CD14-positive monocyte (primary cell): ENCODE results near the gene SUCLG1. TPM values are rescaled to one million over a fixed set of nuclear protein-coding genes. Genes with fewer than 3 reads are reported as not detected.

Experiments used
- DNase-seq, 3 donors: peaks; one replicate each; pipeline ENCODE4 v3.0.0-alpha.2; 2011 to 2022
- H2AFZ ChIP-seq: 2 replicates; pipeline ENCODE4 v1.6.0; 2012; ENCODE audit warnings: mild to moderate bottlenecking, low read depth, low read length, inconsistent platforms; ENCODE audit not compliant: insufficient read depth, poor library complexity, severe bottlenecking
- H3K27ac ChIP-seq, 2 donors: 1 replicate in 1 of 2; 2 replicates in 1 of 2; pipeline ENCODE4 v1.5.1; 2012 to 2013; ENCODE audit warnings: low read length in 2 of 2, control low read depth in 1 of 2, inconsistent platforms in 1 of 2, low read depth in 1 of 2, mild to moderate bottlenecking in 1 of 2
- H3K27me3 ChIP-seq, 2 donors: one replicate each; pipeline versions ENCODE4 v1.6.0 to v1.6.1; 2011 to 2013; ENCODE audit warnings: low read length in 2 of 2; ENCODE audit not compliant: control insufficient read depth in 2 of 2, insufficient read depth in 2 of 2
- H3K36me3 ChIP-seq, 2 donors: replicated peaks in 1 of 2; 1 replicate in 1 of 2; 2 replicates in 1 of 2; pipeline versions ENCODE4 v1.5.1 to v1.6.1; 2012 to 2013; ENCODE audit warnings: low read length in 2 of 2, control low read depth in 1 of 2, inconsistent platforms in 1 of 2, mild to moderate bottlenecking in 1 of 2; ENCODE audit not compliant: insufficient read depth in 2 of 2, control insufficient read depth in 1 of 2
- H3K4me1 ChIP-seq, 2 donors: 1 replicate in 1 of 2; 2 replicates in 1 of 2; pipeline versions ENCODE4 v1.5.1 to v1.6.1; 2012 to 2013; ENCODE audit warnings: low read length in 2 of 2, control low read depth in 1 of 2, inconsistent platforms in 1 of 2, mild to moderate bottlenecking in 1 of 2, moderate library complexity in 1 of 2; ENCODE audit not compliant: insufficient read depth in 2 of 2, control insufficient read depth in 1 of 2
- H3K4me2 ChIP-seq: replicated peaks from 2 replicates; pipeline ENCODE3; 2012; ENCODE audit warnings: low read length, moderate library complexity, mild to moderate bottlenecking; ENCODE audit not compliant: poor library complexity, severe bottlenecking; ENCODE audit errors: extremely low read depth
- H3K4me3 ChIP-seq, 3 experiments: fragments of 200-600 bp in 1 of 3; sonication (generic) in 1 of 3; replicated peaks in 1 of 3; 1 replicate in 2 of 3; 2 replicates in 1 of 3; pipeline ENCODE4 v1.5.1; 2011 to 2013; ENCODE audit warnings: low read length in 3 of 3, mild to moderate bottlenecking in 3 of 3, control low read depth in 2 of 3, low read depth in 2 of 3, inconsistent platforms in 1 of 3, moderate library complexity in 1 of 3
- H3K79me2 ChIP-seq: 2 replicates; pipeline ENCODE4 v1.6.0; 2012; ENCODE audit warnings: mild to moderate bottlenecking, control low read depth, inconsistent platforms, low read length, moderate library complexity; ENCODE audit not compliant: insufficient read depth
- H3K9ac ChIP-seq: 2 replicates; pipeline ENCODE4 v1.6.0; 2017; ENCODE audit warnings: low read length, mild to moderate bottlenecking; ENCODE audit not compliant: insufficient read depth, poor library complexity, severe bottlenecking
- H3K9me3 ChIP-seq, 2 donors: replicated peaks in 1 of 2; 1 replicate in 1 of 2; 2 replicates in 1 of 2; pipeline versions ENCODE4 v1.5.1 to v1.6.1; 2012 to 2013; ENCODE audit warnings: low read length in 2 of 2, control low read depth in 1 of 2; ENCODE audit not compliant: control insufficient read depth in 1 of 2, insufficient read depth in 1 of 2
- H4K20me1 ChIP-seq: 2 replicates; pipeline ENCODE4 v1.6.0; 2012; ENCODE audit warnings: mild to moderate bottlenecking, low read length, control low read depth, moderate library complexity; ENCODE audit not compliant: insufficient read depth
- H3K27ac Mint-ChIP-seq, 7 donors: one replicate each; pipeline ENCODE4 v1.8.0; 2020; ENCODE audit warnings: mild to moderate bottlenecking in 7 of 7, mixed read lengths in 7 of 7, moderate library complexity in 6 of 7, inconsistent platforms in 2 of 7
- H3K27me3 Mint-ChIP-seq, 3 donors: one replicate each; pipeline ENCODE4 v1.8.0; 2021 to 2022; ENCODE audit warnings: low read depth in 3 of 3, mild to moderate bottlenecking in 3 of 3, mixed read lengths in 3 of 3, moderate library complexity in 3 of 3, inconsistent platforms in 1 of 3
- H3K36me3 Mint-ChIP-seq, 2 donors: one replicate each; pipeline ENCODE4 v1.8.0; 2020; ENCODE audit warnings: mixed read lengths in 2 of 2, inconsistent platforms in 1 of 2, mild to moderate bottlenecking in 1 of 2
- H3K4me1 Mint-ChIP-seq: one replicate; pipeline ENCODE4 v1.8.0; 2020; ENCODE audit warnings: mild to moderate bottlenecking, mixed read lengths
- H3K4me3 Mint-ChIP-seq, 2 donors: one replicate each; pipeline ENCODE4 v1.8.0; 2020; ENCODE audit warnings: mild to moderate bottlenecking in 2 of 2, mixed read lengths in 2 of 2, moderate library complexity in 1 of 2
- H3K9me3 Mint-ChIP-seq, 7 donors: one replicate each; pipeline ENCODE4 v1.8.0; 2020 to 2022; ENCODE audit warnings: mixed read lengths in 7 of 7, mild to moderate bottlenecking in 6 of 7, moderate library complexity in 6 of 7, inconsistent platforms in 2 of 7
- WGBS: methylation state at CpG from one replicate; pipeline ENCODE4 v1.1.5; 2013; ENCODE audit warnings: missing lambda C conversion rate; ENCODE audit not compliant: insufficient coverage; 5-methylcytosine and 5-hydroxymethylcytosine counted together
- intact Hi-C, 2 donors: fragments of 100-400 bp; cut with micrococcal nuclease; formaldehyde crosslinking; loops; one replicate each; pipeline versions ENCODE4 v1.15.0 to v1.15.1; 2023
- polyA plus RNA-seq, 3 donors: library from polyadenylated mRNA; depleted of rRNA in 1 of 3; unstranded in 2 of 3; stranded (reverse) in 1 of 3; fragments of 300-500 nt in 2 of 3; fragments of >200 nt in 1 of 3; fragmentation: Illumina TruSeq in 2 of 3; gene quantifications; 1 replicate in 2 of 3; 2 replicates in 1 of 3; pipeline ENCODE4 v1.2.3, GENCODE V29; 2012 to 2021
- TF ChIP-seq, protein P1 (sequence below): fragments of 200-600 bp; IDR thresholded peaks from one replicate; pipeline ENCODE4 v1.8.0; 2022; ENCODE audit warnings: antibody characterized with exemption, mild to moderate bottlenecking

The SUCLG1 gene
- polyA plus RNA-seq, 3 donors = 24.9 to 114 (median 98.9) TPM

DNA sequence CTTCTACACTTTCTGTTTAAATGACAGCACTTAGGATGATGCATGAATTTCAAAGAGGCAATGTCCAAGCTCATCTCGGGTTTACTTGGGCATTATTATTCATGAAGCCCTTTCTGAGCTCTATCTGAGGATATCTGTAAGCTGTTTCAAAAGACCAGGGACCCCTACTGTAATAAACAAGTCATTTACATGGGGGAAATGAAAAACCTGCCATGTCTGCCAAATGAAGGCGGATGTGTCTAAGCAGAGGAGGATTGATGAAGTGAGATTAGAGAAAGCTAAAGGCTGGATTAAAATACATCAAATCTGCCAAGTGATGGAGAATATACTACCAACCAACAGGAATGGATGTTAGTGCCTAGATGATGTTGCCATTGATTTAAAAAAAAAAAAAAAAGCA is 64.5 kb downstream of the SUCLG1 start:
- Mint-ChIP-seq H3K9me3 (peaks cover 0 to 5% (median 2%) of the 10 kb centered on the region in 7 donors), H3K27me3 (peaks cover 0 to 4% (median 0%) of the 10 kb centered on the region in 3 donors), H3K36me3 (no peaks in the 10 kb centered on the region), H3K4me1 (no peaks in the 10 kb centered on the region), H3K4me3 (no peak overlapping the region), H3K27ac (no peak overlapping the region)
- Histone ChIP-seq H3K27me3 (no peaks in the 10 kb centered on the region), H3K9me3 (peaks cover 0 to 3% of the 10 kb centered on the region in 2 donors), H3K79me2 (no peaks in the 10 kb centered on the region), H3K4me3 (no peak overlapping the region), H3K27ac (no peak overlapping the region), H3K9ac (no peak overlapping the region), H4K20me1 (no peaks in the 10 kb centered on the region), H2AFZ (no peak overlapping the region), H3K36me3 (no peaks in the 10 kb centered on the region), H3K4me2 (no peak overlapping the region), H3K4me1 (no peaks in the 10 kb centered on the region)
- WGBS = 67% methylated on average over 1 of the region's 2 CpGs
- TF ChIP-seq, protein P1, sequence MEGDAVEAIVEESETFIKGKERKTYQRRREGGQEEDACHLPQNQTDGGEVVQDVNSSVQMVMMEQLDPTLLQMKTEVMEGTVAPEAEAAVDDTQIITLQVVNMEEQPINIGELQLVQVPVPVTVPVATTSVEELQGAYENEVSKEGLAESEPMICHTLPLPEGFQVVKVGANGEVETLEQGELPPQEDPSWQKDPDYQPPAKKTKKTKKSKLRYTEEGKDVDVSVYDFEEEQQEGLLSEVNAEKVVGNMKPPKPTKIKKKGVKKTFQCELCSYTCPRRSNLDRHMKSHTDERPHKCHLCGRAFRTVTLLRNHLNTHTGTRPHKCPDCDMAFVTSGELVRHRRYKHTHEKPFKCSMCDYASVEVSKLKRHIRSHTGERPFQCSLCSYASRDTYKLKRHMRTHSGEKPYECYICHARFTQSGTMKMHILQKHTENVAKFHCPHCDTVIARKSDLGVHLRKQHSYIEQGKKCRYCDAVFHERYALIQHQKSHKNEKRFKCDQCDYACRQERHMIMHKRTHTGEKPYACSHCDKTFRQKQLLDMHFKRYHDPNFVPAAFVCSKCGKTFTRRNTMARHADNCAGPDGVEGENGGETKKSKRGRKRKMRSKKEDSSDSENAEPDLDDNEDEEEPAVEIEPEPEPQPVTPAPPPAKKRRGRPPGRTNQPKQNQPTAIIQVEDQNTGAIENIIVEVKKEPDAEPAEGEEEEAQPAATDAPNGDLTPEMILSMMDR = no peak
- intact Hi-C loops = no loop called here
- DNase-seq = no peak

DNA sequence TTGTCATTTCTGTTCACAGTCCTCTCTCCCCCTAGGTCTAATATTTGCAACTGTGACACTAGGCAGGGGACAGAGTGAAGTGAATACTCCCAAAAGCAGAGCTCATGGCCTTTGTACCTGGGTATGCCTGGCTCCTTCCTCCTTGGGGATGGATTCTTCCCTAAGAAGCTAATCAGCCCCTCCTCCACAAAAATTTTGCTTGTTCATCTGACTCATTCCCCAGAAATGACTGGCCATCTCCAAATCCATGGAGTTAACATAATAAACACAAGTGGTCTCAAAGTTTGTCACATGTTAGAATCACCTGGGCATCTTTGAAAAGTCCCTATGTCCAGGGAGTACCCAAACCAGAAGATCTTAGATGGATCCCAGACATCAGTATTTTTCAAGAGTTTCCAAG is 65.3 kb downstream of the SUCLG1 start:
- Mint-ChIP-seq H3K27me3 (peaks cover 0 to 4% (median 0%) of the 10 kb centered on the region in 3 donors), H3K9me3 (peaks cover 0 to 7% (median 2%) of the 10 kb centered on the region in 7 donors), H3K27ac (no peak overlapping the region), H3K36me3 (no peaks in the 10 kb centered on the region), H3K4me1 (no peaks in the 10 kb centered on the region), H3K4me3 (no peak overlapping the region)
- H4K20me1 ChIP-seq = no peaks in the 10 kb centered on the region
- H3K9me3 ChIP-seq = peaks cover 0 to 9% of the 10 kb centered on the region in 2 donors
- TF ChIP-seq, protein P1 = no peak
- intact Hi-C loops = no loop called here
- H2AFZ ChIP-seq = no peak overlapping the region
- no peaks in the 10 kb centered on the region for H3K27me3 ChIP-seq
- no peak overlapping the region for H3K27ac ChIP-seq
- H3K79me2 ChIP-seq = no peaks in the 10 kb centered on the region
- no peak overlapping the region for H3K9ac ChIP-seq
- H3K36me3 ChIP-seq = no peaks in the 10 kb centered on the region
- no peak overlapping the region for H3K4me3 ChIP-seq
- H3K4me2 ChIP-seq = no peak overlapping the region
- no peak for DNase-seq
- H3K4me1 ChIP-seq = no peaks in the 10 kb centered on the region
